Fibroblast of villous mesenchyme (primary cell): ENCODE results near the gene GABRB1. TPM values are rescaled to one million over a fixed set of nuclear protein-coding genes. Genes with fewer than 3 reads are reported as not detected.
A peak's percentile ranks its signal among the peaks of the same experiment; 100 is the strongest.

ENCODE experiments used
- DNase-seq: peaks from one replicate; pipeline ENCODE4 v3.0.0-alpha.2; 2010; ENCODE audit warnings: low read depth
- H3K4me3 ChIP-seq: 2 replicates; pipeline ENCODE4 v1.5.1; 2011; ENCODE audit warnings: low read depth, mild to moderate bottlenecking, low read length
- total RNA-seq: library from RNA; depleted of rRNA; stranded (reverse); fragments of >200 nt; gene quantifications from 2 replicates; pipeline ENCODE4 v1.2.3, GENCODE V29; 2012
- TF ChIP-seq, protein P1 (sequence below): IDR thresholded peaks from 2 replicates; pipeline ENCODE4 v1.5.1; 2012; ENCODE audit warnings: low read depth, mild to moderate bottlenecking, low read length; ENCODE audit not compliant: insufficient read depth

Gene GABRB1
- total RNA-seq, 1 donor, result not detected

DNA sequence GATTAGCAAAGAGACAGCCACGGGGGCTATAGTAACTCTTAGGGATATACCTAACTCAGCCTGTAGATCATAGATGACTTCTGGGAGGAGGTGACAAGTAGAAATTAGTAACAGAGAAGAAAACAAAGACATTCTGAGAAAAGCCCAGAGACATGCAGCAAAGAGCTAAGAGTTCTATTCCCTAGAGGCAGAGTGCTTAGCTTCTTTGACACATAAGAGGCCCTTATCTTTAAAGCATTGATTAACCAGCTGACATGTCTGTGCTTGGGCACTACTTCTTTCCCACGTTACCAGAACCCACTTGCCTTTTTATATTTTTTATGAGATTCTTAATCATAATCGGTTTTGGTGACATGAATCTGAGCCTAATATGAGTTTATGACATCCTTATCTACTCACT is 179.5 kb downstream of the GABRB1 start:
- no peak overlapping the region for H3K4me3 ChIP-seq
- TF ChIP-seq, protein P1, sequence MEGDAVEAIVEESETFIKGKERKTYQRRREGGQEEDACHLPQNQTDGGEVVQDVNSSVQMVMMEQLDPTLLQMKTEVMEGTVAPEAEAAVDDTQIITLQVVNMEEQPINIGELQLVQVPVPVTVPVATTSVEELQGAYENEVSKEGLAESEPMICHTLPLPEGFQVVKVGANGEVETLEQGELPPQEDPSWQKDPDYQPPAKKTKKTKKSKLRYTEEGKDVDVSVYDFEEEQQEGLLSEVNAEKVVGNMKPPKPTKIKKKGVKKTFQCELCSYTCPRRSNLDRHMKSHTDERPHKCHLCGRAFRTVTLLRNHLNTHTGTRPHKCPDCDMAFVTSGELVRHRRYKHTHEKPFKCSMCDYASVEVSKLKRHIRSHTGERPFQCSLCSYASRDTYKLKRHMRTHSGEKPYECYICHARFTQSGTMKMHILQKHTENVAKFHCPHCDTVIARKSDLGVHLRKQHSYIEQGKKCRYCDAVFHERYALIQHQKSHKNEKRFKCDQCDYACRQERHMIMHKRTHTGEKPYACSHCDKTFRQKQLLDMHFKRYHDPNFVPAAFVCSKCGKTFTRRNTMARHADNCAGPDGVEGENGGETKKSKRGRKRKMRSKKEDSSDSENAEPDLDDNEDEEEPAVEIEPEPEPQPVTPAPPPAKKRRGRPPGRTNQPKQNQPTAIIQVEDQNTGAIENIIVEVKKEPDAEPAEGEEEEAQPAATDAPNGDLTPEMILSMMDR, result no peak
- no peak for DNase-seq

- H3K4me3 ChIP-seq, result no peak overlapping the region
- no peak for DNase-seq
- TF ChIP-seq, protein P1, result no peak
Measured at GRCh38 chr4:47213106-47213505, 181.7 kb downstream of the GABRB1 start.

DNA sequence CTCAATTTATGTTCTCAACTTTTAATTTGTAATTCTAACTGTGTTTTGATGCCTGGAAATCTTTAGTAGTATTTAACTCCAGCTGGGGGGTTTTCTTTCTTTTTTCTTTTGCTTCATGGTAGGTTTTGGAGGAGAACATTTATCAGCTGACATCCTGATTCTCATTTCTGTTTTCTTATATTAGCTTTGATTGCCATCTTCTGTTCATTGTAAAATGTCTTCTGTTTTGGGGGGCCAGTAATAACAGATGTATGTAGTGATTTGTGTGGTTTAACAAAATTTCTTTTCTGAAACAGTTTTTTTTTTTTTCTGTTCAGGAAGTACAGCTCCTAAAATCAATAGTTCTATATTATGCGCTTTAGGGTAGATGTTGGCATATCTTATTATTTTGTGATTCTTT is 182.2 kb downstream of the GABRB1 start:
- DNase-seq, result no peak
- H3K4me3 ChIP-seq, result no peak overlapping the region
- TF ChIP-seq, protein P1, result no peak

GRCh38 chr4:47213971-47214370 is 182.6 kb downstream of the GABRB1 start:
- peak; percentile 65 for DNase-seq
- no peak overlapping the region for H3K4me3 ChIP-seq
- TF ChIP-seq, protein P1, result no peak

DNA sequence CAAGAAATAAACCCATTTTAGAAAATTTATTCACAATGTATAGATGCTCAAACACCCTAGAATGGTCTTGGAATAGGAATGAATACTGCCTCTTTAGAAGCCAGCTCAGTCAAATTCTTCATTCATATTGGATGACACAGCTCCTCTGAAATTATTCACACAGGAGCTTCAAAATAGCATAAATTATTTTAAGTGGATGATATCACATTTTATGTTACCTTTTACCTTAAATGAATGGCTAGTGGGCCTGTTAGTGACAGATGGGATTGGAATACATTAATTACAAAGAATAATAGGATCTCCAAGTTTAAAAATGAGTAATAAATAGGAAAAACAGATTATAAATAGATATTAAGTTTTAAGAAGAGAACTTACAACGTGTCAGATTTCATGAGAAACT is 184.4 kb downstream of the GABRB1 start:
- H3K4me3 ChIP-seq, result no peak overlapping the region
- DNase-seq, result no peak
- TF ChIP-seq, protein P1, result no peak

- H3K4me3 ChIP-seq, result no peak overlapping the region
- no peak for DNase-seq
- TF ChIP-seq, protein P1, result no peak
Measured at GRCh38 chr4:47217291-47217690, 185.9 kb downstream of the GABRB1 start.

DNA sequence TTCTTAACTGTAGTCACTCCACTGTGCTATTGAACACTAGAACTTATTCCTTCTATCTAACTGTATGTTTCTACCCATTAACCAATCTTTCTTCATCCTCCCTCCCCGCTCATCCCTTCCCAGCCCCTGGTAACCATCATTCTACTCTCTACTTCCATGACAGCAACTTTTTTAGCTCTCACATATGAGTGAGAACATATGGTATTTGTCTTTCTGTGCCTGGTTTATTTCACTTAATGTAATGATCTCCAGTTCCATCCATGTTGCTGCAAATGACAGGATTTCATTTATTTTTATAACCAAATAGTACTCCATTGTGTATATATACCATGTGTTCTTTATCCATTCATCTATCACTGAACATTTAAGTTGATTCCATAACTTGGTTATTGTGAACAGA is 186.5 kb downstream of the GABRB1 start:
- no peak for DNase-seq
- TF ChIP-seq, protein P1, result no peak
- H3K4me3 ChIP-seq, result no peak overlapping the region
